ENCODE results near the gene CHD3.

The CHD3 gene

GRCh38 chr17:7893187-7893880 is 4.7 kb downstream of the CHD3 start:
- ATAC-seq (ENCODE audit: insufficient read depth, low read depth), result no peak
- Histone ChIP-seq H3K79me2 (ENCODE audit: insufficient read depth, low read length) (peaks cover 10% of the 10 kb centered on the region), H3K4me3 (ENCODE audit: low read depth in 1 of 2, low read length in 2 of 2) (no peak overlapping the region), H4K20me1 (ENCODE audit: insufficient read depth, low read length) (peaks cover 8% of the 10 kb centered on the region), H3K9ac (ENCODE audit: low read depth, low read length) (no peak overlapping the region), H3K4me2 (ENCODE audit: insufficient read depth, low read length) (no peak overlapping the region), H3K36me3 (ENCODE audit: insufficient read depth, low read length) (peaks cover 80% of the 10 kb centered on the region), H3K27me3 (ENCODE audit: insufficient read depth, low read length, poor library complexity) (no peaks in the 10 kb centered on the region), H3K9me3 (ENCODE audit: insufficient read depth, low read length, severe bottlenecking) (no peaks in the 10 kb centered on the region), H2AFZ (ENCODE audit: low read depth, low read length) (no peak overlapping the region), H3K27ac (ENCODE audit: low read length) (no peak overlapping the region), H3K4me1 (ENCODE audit: insufficient read depth, low read length) (peaks cover 3% of the 10 kb centered on the region)
- no peak for DNase-seq
- no peak for TF ChIP-seq EZH2 (IDR thresholded peaks at IDR 0.05; ENCODE audit: borderline replicate concordance, low read depth, low read length, severe bottlenecking)
- no peak for TF ChIP-seq CTCF (IDR thresholded peaks at IDR 0.05; ENCODE audit: borderline replicate concordance, extremely low read depth, low read length, poor library complexity, severe bottlenecking)

- H3K4me3 ChIP-seq (ENCODE audit: low read depth in 1 of 2, low read length in 2 of 2), result no peak overlapping the region
- DNase-seq (no peak), ATAC-seq (ENCODE audit: insufficient read depth, low read depth) (no peak)
- no peaks in the 10 kb centered on the region for H3K9me3 ChIP-seq (ENCODE audit: insufficient read depth, low read length, severe bottlenecking)
- no peaks in the 10 kb centered on the region for H3K4me1 ChIP-seq (ENCODE audit: insufficient read depth, low read length)
- no peak overlapping the region for H3K4me2 ChIP-seq (ENCODE audit: insufficient read depth, low read length)
- no peak overlapping the region for H3K27ac ChIP-seq (ENCODE audit: low read length)
- no peaks in the 10 kb centered on the region for H3K27me3 ChIP-seq (ENCODE audit: insufficient read depth, low read length, poor library complexity)
- H4K20me1 ChIP-seq (ENCODE audit: insufficient read depth, low read length), result no peaks in the 10 kb centered on the region
- TF ChIP-seq EZH2 (IDR thresholded peaks at IDR 0.05; ENCODE audit: borderline replicate concordance, low read depth, low read length, severe bottlenecking), result no peak
- no peak for TF ChIP-seq CTCF (IDR thresholded peaks at IDR 0.05; ENCODE audit: borderline replicate concordance, extremely low read depth, low read length, poor library complexity, severe bottlenecking)
- H3K36me3 ChIP-seq (ENCODE audit: insufficient read depth, low read length), result peaks cover 85% of the 10 kb centered on the region
- H3K79me2 ChIP-seq (ENCODE audit: insufficient read depth, low read length), result peaks cover 1% of the 10 kb centered on the region; the same call in 1 of the 2 replicates
- H2AFZ ChIP-seq (ENCODE audit: low read depth, low read length), result no peak overlapping the region
- no peak overlapping the region for H3K9ac ChIP-seq (ENCODE audit: low read depth, low read length)
These were observed 5.6 kb downstream of the CHD3 start for GRCh38 chr17:7894226-7894625.

- Histone ChIP-seq H3K4me3 (ENCODE audit: low read depth in 1 of 2, low read length in 2 of 2) (no peak overlapping the region), H3K9me3 (ENCODE audit: insufficient read depth, low read length, severe bottlenecking) (no peaks in the 10 kb centered on the region), H4K20me1 (ENCODE audit: insufficient read depth, low read length) (no peaks in the 10 kb centered on the region), H2AFZ (ENCODE audit: low read depth, low read length) (no peak overlapping the region), H3K4me1 (ENCODE audit: insufficient read depth, low read length) (no peaks in the 10 kb centered on the region), H3K36me3 (ENCODE audit: insufficient read depth, low read length) (peaks cover 85% of the 10 kb centered on the region), H3K27me3 (ENCODE audit: insufficient read depth, low read length, poor library complexity) (no peaks in the 10 kb centered on the region), H3K9ac (ENCODE audit: low read depth, low read length) (no peak overlapping the region), H3K4me2 (ENCODE audit: insufficient read depth, low read length) (no peak overlapping the region), H3K79me2 (ENCODE audit: insufficient read depth, low read length) (no peaks in the 10 kb centered on the region), H3K27ac (ENCODE audit: low read length) (no peak overlapping the region)
- no peak for DNase-seq
- TF ChIP-seq EZH2 (IDR thresholded peaks at IDR 0.05; ENCODE audit: borderline replicate concordance, low read depth, low read length, severe bottlenecking), result no peak
- no peak for TF ChIP-seq CTCF (IDR thresholded peaks at IDR 0.05; ENCODE audit: borderline replicate concordance, extremely low read depth, low read length, poor library complexity, severe bottlenecking)
- ATAC-seq (ENCODE audit: insufficient read depth, low read depth), result no peak
These were observed 6.3 kb downstream of the CHD3 start for GRCh38 chr17:7894866-7895265.

All from DND-41 (cell line).